HCEC 1CT (cell line): ENCODE measurements around the gene HIVEP3.

Source experiments
- DNase-seq: peaks from one replicate; pipeline ENCODE4 v3.0.0-alpha.2; 2017

HIVEP3 gene

DNA sequence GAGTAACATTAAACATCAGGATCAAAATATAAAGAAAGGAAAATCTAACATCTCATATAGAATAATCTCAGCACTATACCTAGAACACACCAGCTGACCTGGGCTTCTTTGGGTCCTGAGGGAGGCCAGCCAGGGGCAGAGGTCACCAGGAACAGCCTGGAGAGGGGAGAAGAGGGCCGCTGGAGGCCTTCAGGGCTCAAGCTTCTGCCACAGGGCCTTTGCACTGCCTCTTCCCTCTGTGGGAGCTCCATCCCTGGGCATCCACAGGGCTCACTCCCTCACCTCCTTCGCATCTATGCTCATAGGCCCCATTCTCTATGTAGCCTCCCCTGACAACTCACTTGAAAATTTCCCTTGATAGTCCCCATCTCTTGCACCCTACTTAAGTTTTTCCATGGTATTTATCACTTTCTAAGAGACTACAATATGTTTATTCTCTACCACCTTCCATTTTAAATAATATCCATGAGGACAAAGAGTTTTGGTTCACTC is 73.9 kb downstream of the HIVEP3 start:
- no peak for DNase-seq

- DNase-seq: no peak
Measured at GRCh38 chr1:41844255-41844654, 74.5 kb downstream of the HIVEP3 start.

DNA sequence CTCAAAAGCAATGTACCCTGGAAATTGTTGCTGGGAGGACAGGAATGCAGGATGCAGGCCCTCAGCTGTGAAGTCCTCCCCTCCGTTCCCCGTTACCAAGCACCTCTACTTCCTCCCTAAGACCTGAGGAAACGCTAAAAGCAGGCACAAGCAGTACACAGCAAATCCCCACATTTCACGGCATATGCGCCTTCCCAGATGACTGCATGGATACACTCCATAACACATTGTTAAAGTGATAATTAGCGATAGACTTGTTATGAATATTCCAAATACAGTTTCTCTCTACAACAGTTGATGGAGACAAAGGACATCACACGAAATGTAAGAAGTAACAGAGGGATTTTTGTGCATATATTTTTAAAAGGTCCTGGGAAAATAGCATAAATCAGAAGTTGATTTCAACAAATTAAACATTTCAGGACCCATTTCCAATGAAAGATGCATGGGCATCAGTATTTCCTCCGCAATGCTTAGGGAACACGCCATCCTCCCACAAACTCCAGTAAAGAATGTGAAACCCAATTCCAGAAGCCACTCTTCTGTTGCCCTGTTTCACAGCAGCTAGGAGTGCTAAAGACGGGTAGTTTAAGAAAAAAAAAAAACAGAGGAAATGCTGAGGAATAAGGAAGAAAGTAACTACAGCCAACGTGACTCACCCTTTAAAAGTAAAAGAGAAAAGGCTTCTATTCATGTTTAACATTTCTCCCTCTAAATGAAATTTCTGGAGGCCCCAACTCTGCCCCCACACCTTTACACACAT is 75.5 kb downstream of the HIVEP3 start:
- peak; percentile 7 for DNase-seq

- no peak for DNase-seq
Measured at GRCh38 chr1:41842326-41842725, 76.4 kb downstream of the HIVEP3 start.

DNA sequence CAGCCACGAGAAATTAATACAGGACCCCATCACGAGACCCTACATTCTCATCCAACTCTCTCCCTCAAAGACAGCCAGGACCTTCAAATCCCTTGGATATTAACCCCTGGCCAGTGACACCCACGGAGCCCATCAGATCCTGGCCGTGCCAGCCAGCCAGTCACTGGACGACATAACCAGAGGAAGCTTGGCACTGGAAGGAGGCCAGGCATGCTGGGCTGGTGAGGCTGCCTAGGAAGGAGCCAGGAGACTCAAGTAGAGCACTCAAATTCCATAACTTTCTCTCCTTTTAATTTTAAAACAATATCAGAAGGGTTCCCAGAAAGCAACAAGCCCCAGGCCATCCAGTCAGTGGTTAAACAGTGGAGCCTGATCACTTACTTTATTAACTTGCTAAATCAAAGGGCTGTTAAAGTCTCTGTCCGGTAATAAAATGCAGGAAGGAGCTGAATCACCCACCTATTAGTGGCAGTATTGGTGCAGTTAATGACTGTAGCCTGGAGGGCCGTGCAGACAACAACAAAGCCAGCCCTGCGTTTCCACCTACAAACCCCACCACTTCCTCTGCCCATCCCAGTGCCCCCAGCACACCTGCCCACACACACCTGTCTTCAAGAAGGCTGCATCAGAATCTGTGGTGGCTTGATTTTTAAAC is 78.0 kb downstream of the HIVEP3 start:
- no peak for DNase-seq

DNA sequence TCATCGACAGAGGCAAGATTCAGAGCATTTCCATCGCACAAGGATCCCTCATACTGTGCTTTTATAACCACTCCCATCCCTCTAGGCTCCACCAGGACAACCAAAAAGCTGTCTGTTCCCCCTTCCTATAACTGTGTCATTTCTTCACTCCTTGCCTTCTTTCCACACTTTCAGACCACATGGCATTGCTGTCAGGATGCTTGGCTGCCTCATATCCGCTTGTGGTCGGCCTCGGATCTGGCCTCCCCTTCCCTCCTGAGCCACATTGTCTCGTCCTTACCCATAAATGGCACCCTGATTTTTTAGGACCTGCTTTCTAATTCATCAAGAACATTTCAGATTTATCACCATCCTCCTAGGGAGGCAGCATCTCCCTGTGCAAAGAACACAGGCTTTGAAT is 80.5 kb downstream of the HIVEP3 start:
- no peak for DNase-seq

DNA sequence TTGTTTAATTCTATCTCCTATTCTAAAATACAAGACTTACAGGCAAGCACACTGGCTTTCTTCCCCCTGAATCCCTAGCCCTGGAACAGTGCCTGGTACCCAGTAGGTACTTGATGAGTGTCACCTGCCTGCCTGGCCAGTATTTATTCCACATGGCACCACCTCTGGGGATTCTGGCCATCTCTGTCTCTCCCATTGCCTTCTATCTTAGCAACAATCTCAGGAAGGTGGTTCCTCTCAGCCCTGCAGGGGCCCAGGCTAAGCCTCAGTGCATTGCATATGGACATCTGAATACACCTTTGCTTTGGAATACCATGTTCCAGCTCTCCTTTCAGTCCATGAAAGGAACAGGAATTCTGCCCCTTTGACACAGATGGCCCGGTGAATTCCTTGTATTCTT is 81.0 kb downstream of the HIVEP3 start:
- no peak for DNase-seq

GRCh38 chr1:41835485-41835884 is 83.2 kb downstream of the HIVEP3 start:
- peak; percentile 32 for DNase-seq

- DNase-seq: no peak
Measured at GRCh38 chr1:41833519-41834000, 85.2 kb downstream of the HIVEP3 start.

DNA sequence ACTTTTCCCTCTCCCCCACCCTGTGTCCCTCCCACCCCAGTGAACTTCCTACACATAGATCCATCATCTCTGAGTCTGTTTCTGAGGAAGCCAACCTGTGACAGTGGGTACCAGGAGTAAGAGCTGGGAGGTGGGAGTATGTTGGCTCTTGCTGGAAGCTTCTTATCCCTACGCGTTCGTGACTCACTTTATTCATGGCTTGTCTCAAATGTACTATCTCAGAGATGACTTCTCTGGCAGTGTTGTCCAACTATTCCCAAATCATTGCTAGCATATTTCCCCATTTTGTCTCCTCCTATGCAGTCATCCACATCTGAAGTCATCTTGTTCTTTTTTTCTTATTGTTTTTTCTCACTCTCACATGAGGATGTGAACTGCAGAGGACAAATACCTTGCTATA is 88.0 kb downstream of the HIVEP3 start:
- no peak for DNase-seq

GRCh38 chr1:41827991-41828570 is 90.6 kb downstream of the HIVEP3 start:
- no peak for DNase-seq

DNA sequence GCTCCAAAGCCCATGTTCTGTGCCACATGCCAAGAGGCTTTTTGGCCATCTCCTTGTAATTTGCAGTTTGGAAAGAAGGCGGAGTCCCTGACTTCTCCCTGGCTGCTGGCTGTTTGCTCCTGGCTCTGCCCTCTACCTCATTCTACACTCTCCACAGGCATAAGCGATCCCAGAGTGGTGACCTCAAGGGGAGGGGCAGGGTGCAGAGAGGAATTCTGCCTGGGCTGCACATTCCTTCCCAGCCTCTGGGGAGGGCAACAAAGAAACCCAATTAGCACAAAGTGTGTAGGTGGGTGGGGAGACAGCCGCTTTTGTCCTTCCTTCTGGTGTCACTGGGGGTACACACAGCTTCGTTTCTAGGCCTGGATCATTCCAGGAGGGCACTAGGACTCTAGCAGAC is 95.3 kb downstream of the HIVEP3 start:
- no peak for DNase-seq

GRCh38 chr1:41822866-41823265 is 95.9 kb downstream of the HIVEP3 start:
- DNase-seq: no peak

DNA sequence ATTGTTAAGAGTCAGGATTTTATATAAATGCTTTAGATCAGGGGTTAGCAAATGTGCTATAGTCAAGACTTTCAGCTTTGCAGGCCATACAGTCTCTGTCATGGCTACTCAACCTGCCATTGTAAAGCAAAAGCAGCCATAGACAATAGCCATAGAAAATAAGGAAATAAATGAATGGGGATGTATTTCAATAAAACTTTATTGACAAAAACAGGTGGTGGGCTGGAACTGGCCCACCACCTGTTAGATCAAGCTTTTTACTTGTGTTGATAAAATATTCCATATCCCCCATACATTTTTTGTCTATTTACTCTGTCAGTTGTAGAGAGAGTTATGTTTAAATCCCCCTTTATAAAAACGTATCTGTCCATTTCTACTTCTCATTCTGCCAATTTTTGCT is 98.9 kb downstream of the HIVEP3 start:
- no peak for DNase-seq

DNA sequence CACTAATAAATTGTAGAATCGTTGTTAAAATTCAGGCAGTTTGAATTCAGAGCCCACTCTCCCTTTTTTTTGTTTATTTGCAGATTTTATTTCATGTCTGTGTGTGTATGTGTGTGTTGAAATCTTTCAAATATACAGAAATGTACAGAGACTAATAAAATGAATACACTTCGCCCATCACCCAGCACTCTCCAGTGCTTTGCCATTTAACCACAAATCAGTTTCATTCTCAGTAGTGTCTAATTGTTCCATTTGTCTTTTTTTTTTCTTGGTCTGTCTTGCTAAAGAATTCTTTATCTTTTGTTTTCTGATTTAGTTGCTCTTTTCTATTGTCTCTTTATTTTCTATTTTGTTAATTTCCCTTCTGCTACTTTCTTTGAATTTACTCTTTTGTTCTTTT is 99.7 kb downstream of the HIVEP3 start:
- no peak for DNase-seq

GRCh38 chr1:41816061-41816460 is 102.7 kb downstream of the HIVEP3 start:
- DNase-seq: no peak

- DNase-seq: no peak
Measured at GRCh38 chr1:41813755-41814745, 104.7 kb downstream of the HIVEP3 start.

DNA sequence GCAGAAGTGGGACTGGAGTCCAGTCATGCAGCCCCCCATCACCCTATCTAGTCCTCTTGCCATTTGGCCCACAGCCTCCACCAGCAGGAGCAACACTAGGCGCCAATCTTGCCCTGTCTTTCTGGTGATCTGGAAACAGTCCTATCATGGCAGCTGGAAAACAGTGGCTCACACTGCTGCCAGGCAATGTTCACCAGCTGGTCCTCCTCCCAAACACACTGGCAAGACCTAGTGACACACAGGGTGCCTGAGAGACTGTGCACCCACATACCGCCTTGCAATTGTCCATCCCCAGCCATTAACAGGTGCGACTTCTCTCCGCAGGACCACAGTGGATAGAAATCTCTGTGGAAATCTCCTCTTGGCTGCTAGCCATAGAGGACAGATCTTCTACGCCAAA is 105.5 kb downstream of the HIVEP3 start:
- no peak for DNase-seq

DNA sequence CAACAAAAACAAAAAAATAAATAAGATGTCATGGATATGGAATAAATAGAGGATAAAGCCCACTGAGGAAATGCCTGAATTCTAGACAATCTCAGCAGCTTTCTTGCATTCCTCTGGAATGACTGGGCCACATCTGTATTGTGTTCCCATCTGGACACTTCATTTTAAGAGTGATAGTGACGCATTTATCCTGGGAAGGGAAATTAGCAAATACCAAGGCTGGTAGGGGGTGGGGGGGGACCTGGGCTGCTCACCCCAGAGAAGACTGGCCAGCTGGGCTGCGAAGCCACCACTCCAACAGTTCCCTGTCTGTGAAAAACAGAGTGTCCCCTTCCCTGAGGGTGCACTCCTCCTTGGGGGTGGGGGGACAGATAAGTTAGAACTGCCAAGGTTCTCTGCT is 106.3 kb downstream of the HIVEP3 start:
- peak; percentile 58 for DNase-seq

GRCh38 chr1:41812051-41812450 is 106.7 kb downstream of the HIVEP3 start:
- DNase-seq: peak; percentile 48

GRCh38 chr1:41811051-41811795 is 107.5 kb downstream of the HIVEP3 start:
- peak; percentile 28 for DNase-seq

DNA sequence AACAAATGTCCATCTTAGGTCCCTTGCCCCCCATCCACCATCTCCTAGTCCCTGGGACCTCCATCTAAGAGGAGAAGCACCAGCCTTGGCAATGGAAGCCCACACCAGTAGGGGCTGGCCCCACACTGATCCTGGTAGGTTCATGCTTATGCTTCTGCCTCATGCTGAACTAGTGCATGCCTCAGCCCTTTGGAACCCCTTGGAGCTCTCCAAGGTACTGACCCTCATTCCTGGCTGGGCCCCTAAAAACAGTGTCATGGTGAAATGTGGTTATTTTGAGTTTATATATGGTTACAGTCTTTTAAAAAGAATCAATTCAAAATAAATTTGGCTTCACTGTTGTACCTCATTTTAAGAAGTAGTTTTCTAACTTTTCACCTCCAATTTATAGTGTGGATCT is 108.3 kb downstream of the HIVEP3 start:
- peak; percentile 28 for DNase-seq
